GDM1 (cell line): Measurements from ENCODE around the gene PPP4C.

ENCODE experiments used
- DNase-seq: peaks from one replicate; lab custom pipeline; 2025; lab: John Stamatoyannopoulos, UW

The PPP4C gene

DNA sequence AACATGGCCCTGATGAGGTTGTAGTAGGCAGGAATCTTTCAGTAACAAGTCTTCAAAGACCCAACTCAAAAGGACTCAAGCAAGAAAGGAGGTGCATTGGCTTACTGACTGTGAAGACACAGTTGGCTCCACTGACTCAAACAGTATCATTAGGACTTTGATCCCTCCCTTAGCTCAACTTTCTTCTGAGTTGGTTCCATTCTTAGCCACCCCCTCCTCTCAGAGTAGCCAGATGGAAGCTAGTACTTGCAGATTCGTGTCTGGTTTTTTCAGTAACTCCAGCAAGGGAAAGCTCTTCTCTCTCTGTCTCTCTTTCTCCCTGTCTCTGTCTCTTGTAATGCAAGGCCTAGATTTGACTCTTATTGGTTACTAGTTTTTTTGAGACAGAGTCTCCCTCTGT, 52.2 kb downstream of the PPP4C start:
- no peak for DNase-seq

DNA sequence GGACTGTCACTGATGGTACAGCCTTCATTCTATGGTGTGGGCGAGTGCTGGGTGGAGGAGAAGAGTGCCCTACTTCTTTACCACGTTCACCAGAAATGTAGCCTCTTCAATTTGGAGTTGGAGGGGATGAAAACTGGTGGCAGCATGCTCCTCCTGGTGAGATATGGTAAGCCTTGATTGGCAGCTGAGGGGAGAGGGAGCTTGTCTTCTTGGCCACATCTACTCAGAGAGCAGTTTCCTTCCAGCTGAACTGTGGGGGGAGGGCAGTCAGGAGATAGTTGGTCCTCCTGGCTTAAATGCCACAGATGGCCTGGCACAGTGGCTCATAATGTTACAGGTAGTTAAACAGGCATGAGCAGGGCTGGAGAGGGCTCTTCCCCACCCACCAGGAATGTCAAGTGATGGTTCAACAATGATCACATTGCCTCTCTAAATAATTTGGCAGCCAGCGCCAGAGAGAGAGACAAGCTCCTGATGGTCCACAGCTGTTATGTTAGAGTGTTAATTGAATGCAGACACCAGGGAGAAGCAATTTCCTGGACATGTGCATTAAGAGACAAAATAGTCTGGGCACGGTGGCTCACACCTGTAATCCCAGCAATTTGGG, 56.2 kb downstream of the PPP4C start:
- DNase-seq: no peak

DNA sequence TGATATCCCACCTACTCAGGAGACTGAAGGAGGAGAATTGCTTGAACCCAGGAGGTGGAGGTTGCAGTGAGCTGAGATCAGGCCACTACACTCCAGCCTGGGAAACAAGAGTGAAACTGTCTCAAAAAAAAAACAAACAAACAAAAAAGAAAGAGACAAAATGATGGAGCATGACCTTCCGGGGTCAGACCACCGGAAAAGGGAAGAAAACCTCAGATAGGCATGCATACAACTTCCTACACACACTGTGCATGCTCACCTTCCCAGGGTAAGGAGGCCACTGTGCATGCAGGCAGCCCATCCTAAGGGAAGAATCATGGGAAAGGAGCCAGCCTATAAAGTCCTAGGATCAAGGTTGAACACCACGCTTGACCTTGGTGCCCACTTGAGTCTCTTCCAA, 56.8 kb downstream of the PPP4C start:
- DNase-seq: no peak
